IMR-90 (cell line): Measurements from ENCODE around the gene ZCCHC14.

Experiments
- BHLHE40 ChIP-seq: fragments of 150-350 bp; IDR thresholded peaks from 2 replicates; pipeline ENCODE4 v1.6.1; 2016; ENCODE audit warnings: mild to moderate bottlenecking, low read depth, low read length
- CEBPB ChIP-seq: IDR thresholded peaks from 2 replicates; pipeline ENCODE4 v1.6.1; 2012; ENCODE audit warnings: low read depth, low read length, improper control_type of control experiment
- CTCF ChIP-seq: conservative IDR thresholded peaks from 2 replicates; pipeline ENCODE4 v1.5.1; 2012; ENCODE audit warnings: mild to moderate bottlenecking, low read depth, low read length, improper control_type of control experiment
- ELK1 ChIP-seq: fragments of 150-350 bp; IDR thresholded peaks from 2 replicates; pipeline ENCODE4 v1.6.1; 2016; ENCODE audit warnings: low read depth, mild to moderate bottlenecking, low read length, moderate library complexity, borderline replicate concordance
- FOS ChIP-seq: fragments of 150-350 bp; IDR thresholded peaks from 2 replicates; pipeline ENCODE4 v1.6.1; 2016; ENCODE audit warnings: low read depth, low read length
- MAFK ChIP-seq: IDR thresholded peaks from 2 replicates; pipeline ENCODE4 v1.6.1; 2012; ENCODE audit warnings: low read depth, low read length, improper control_type of control experiment
- MXI1 ChIP-seq: IDR thresholded peaks from 2 replicates; pipeline ENCODE4 v1.6.1; 2012; ENCODE audit warnings: low read depth, mild to moderate bottlenecking, low read length, moderate library complexity, borderline replicate concordance
- NFE2L2 ChIP-seq: fragments of 150-350 bp; IDR thresholded peaks from 2 replicates; pipeline ENCODE4 v1.6.1; 2016; ENCODE audit warnings: low read depth, mild to moderate bottlenecking, low read length
- POLR2A ChIP-seq: IDR thresholded peaks from 2 replicates; pipeline ENCODE4 v1.6.1; 2012; ENCODE audit warnings: mild to moderate bottlenecking, low read depth, low read length
- RAD21 ChIP-seq: IDR thresholded peaks from 2 replicates; pipeline ENCODE4 v1.6.1; 2012; ENCODE audit warnings: low read length, improper control_type of control experiment
- USF2 ChIP-seq: fragments of 150-350 bp; IDR thresholded peaks from 2 replicates; pipeline ENCODE4 v1.6.1; 2017; ENCODE audit warnings: mild to moderate bottlenecking, antibody characterized with exemption, low read length, low read depth

GRCh38 chr16:87441886-87442580 is 50.8 kb downstream of the ZCCHC14 start:
- no peak for TF ChIP-seq CTCF
- no peak for TF ChIP-seq MAFK
- TF ChIP-seq FOS, result no peak
- no peak for TF ChIP-seq BHLHE40
- no peak for TF ChIP-seq NFE2L2
- TF ChIP-seq ELK1, result no peak
- TF ChIP-seq POLR2A, result no peak
- TF ChIP-seq CEBPB, result no peak
- no peak for TF ChIP-seq USF2
- TF ChIP-seq RAD21, result no peak
- no peak for TF ChIP-seq MXI1
